Measurements from ENCODE around the gene GNG13.

DNA sequence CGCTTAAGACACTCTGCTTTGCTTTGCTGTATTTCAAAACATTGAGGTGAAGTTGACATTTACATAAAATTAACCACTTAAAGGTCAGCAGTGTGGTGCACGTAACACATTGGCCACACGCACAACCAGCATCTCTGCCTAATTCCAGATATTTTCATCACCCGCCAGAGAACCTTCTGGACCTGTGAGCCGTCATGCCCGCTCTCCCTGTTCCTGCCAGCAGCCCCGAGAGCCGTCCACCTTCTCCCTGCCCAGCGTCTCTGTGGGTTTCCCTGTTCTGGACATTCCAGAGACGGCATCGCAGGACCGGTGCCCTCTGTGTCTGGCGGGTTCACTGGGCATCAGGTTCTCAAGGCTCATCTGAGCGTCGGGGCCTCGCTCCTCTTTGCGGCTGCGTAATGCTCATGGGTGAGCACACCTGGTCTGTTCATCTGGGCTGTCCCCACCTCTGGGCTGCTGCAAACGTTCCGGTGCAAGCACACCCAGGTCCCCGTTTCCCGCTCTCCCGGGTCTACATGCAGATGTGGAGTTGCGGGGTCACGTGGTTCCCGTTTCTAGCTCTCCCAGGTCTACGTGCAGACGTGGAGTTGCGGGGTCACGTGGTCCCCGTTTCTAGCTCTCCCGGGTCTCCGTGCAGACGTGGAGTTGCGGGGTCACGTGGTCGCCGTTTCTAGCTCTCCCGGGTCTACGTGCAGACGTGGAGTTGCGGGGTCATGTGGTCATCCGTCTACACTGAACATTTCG lies 48.1 kb upstream of the GNG13 start:
- TF ChIP-seq POLR2A (IDR thresholded peaks at IDR 0.05), result no peak
- TF ChIP-seq, protein P1, sequence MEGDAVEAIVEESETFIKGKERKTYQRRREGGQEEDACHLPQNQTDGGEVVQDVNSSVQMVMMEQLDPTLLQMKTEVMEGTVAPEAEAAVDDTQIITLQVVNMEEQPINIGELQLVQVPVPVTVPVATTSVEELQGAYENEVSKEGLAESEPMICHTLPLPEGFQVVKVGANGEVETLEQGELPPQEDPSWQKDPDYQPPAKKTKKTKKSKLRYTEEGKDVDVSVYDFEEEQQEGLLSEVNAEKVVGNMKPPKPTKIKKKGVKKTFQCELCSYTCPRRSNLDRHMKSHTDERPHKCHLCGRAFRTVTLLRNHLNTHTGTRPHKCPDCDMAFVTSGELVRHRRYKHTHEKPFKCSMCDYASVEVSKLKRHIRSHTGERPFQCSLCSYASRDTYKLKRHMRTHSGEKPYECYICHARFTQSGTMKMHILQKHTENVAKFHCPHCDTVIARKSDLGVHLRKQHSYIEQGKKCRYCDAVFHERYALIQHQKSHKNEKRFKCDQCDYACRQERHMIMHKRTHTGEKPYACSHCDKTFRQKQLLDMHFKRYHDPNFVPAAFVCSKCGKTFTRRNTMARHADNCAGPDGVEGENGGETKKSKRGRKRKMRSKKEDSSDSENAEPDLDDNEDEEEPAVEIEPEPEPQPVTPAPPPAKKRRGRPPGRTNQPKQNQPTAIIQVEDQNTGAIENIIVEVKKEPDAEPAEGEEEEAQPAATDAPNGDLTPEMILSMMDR (IDR thresholded peaks at IDR 0.05), result no peak
- no peak for TF ChIP-seq EP300 (IDR thresholded peaks at IDR 0.05)

Measured in tibial nerve (tissue), 4 donors.